ENCODE data around the gene ACSF2. TPM values are rescaled to one million over a fixed set of nuclear protein-coding genes. Genes with fewer than 3 reads are reported as not detected.
"Not testable (repeated sequence)": the region's sequence is repeated elsewhere in the genome, so short reads cannot be mapped to it uniquely, and the experiment has no call there.

The ACSF2 gene
- total RNA-seq, 2 donors from 2014 or later: 12.4 to 13.6 TPM

GRCh38 chr17:50397111-50397918 is 28.7 kb upstream of the ACSF2 start, which contains the start of gene LRRC59:
Gene LRRC59, minus strand, starts transcription at chr17:50397523. Its CDS starts 206 bp downstream, at chr17:50397317.
- Mint-ChIP-seq H3K36me3 (ENCODE audit: low read depth) (peaks cover 43% of the 10 kb centered on the region), H3K4me3 (peak within 1 kb of the TSS; percentile 90), H3K27ac (peak within 1 kb of the TSS; percentile 91), H3K27me3 (no peaks in the 10 kb centered on the region), H3K4me1 (peaks cover 22% of the 10 kb centered on the region), H3K9me3 (no peaks in the 10 kb centered on the region)
- ATAC-seq (replicated peaks): peak; percentile 97

GRCh38 chr17:50397919-50398285 is 28.1 kb upstream of the ACSF2 start:
- peak overlapping the region; percentile 90 for H3K4me3 Mint-ChIP-seq
- peaks cover 37% of the 10 kb centered on the region for H3K36me3 Mint-ChIP-seq (ENCODE audit: low read depth)
- peaks cover 22% of the 10 kb centered on the region for H3K4me1 Mint-ChIP-seq
- no peaks in the 10 kb centered on the region for H3K9me3 Mint-ChIP-seq
- no peaks in the 10 kb centered on the region for H3K27me3 Mint-ChIP-seq
- no peak for ATAC-seq (replicated peaks)
- H3K27ac Mint-ChIP-seq: peak overlapping the region; percentile 81

- H3K27ac Mint-ChIP-seq: peak overlapping the region; percentile 81
- peak overlapping the region; percentile 90 for H3K4me3 Mint-ChIP-seq
- H3K4me1 Mint-ChIP-seq: peaks cover 16% of the 10 kb centered on the region
- H3K9me3 Mint-ChIP-seq; H3K27me3 Mint-ChIP-seq; ATAC-seq (replicated peaks): not testable (repeated sequence)
- H3K36me3 Mint-ChIP-seq (ENCODE audit: low read depth): peaks cover 29% of the 10 kb centered on the region
Observed at GRCh38 chr17:50398672-50399071, 27.3 kb upstream of the ACSF2 start.

GRCh38 chr17:50399591-50399990 is 26.4 kb upstream of the ACSF2 start:
- H3K9me3 Mint-ChIP-seq; H3K27ac Mint-ChIP-seq; H3K27me3 Mint-ChIP-seq; H3K4me3 Mint-ChIP-seq; ATAC-seq (replicated peaks): not testable (repeated sequence)
- peaks cover 20% of the 10 kb centered on the region for H3K36me3 Mint-ChIP-seq (ENCODE audit: low read depth)
- peaks cover 13% of the 10 kb centered on the region for H3K4me1 Mint-ChIP-seq

GRCh38 chr17:50405351-50405750 is 20.7 kb upstream of the ACSF2 start:
- not testable (repeated sequence) for H3K4me1 Mint-ChIP-seq; H3K27ac Mint-ChIP-seq; H3K4me3 Mint-ChIP-seq; H3K27me3 Mint-ChIP-seq; ATAC-seq (replicated peaks); H3K9me3 Mint-ChIP-seq; H3K36me3 Mint-ChIP-seq (ENCODE audit: low read depth)

GRCh38 chr17:50406578-50406977 is 19.4 kb upstream of the ACSF2 start:
- Mint-ChIP-seq H3K27me3 (peaks cover 8% of the 10 kb centered on the region), H3K27ac (no peak overlapping the region)

GRCh38 chr17:50407921-50408320 is 18.1 kb upstream of the ACSF2 start:
- H3K36me3 Mint-ChIP-seq (ENCODE audit: low read depth): no peaks in the 10 kb centered on the region
- no peaks in the 10 kb centered on the region for H3K9me3 Mint-ChIP-seq
- H3K27me3 Mint-ChIP-seq: peaks cover 8% of the 10 kb centered on the region
- H3K27ac Mint-ChIP-seq: no peak overlapping the region
- no peaks in the 10 kb centered on the region for H3K4me1 Mint-ChIP-seq
- no peak for ATAC-seq (replicated peaks)
- H3K4me3 Mint-ChIP-seq: no peak overlapping the region

More at GRCh38 chr17:50406578-50406977, 19.4 kb upstream of the ACSF2 start:
- Mint-ChIP-seq H3K4me3 (no peak overlapping the region), H3K9me3 (no peaks in the 10 kb centered on the region), H3K36me3 (ENCODE audit: low read depth) (no peaks in the 10 kb centered on the region), H3K4me1 (no peaks in the 10 kb centered on the region)
- ATAC-seq (replicated peaks): no peak

GRCh38 chr17:50412188-50412732 is 13.8 kb upstream of the ACSF2 start:
- Mint-ChIP-seq H3K27me3 (no peaks in the 10 kb centered on the region), H3K4me1 (no peaks in the 10 kb centered on the region), H3K4me3 (no peak overlapping the region), H3K9me3 (no peaks in the 10 kb centered on the region), H3K36me3 (ENCODE audit: low read depth) (no peaks in the 10 kb centered on the region), H3K27ac (no peak overlapping the region)
- no peak for ATAC-seq (replicated peaks)

- no peaks in the 10 kb centered on the region for H3K27me3 Mint-ChIP-seq
- H3K4me3 Mint-ChIP-seq: no peak overlapping the region
- ATAC-seq (replicated peaks): no peak
- H3K36me3 Mint-ChIP-seq (ENCODE audit: low read depth): no peaks in the 10 kb centered on the region
- peaks cover 9% of the 10 kb centered on the region for H3K4me1 Mint-ChIP-seq
- H3K27ac Mint-ChIP-seq: no peak overlapping the region
- H3K9me3 Mint-ChIP-seq: peaks cover 6% of the 10 kb centered on the region
Observed at GRCh38 chr17:50414808-50415207, 11.2 kb upstream of the ACSF2 start.

GRCh38 chr17:50419577-50419976 is 6.4 kb upstream of the ACSF2 start:
- not testable (repeated sequence) for H3K36me3 Mint-ChIP-seq (ENCODE audit: low read depth); H3K9me3 Mint-ChIP-seq; H3K27me3 Mint-ChIP-seq; H3K27ac Mint-ChIP-seq; ATAC-seq (replicated peaks)
- Mint-ChIP-seq H3K4me3 (peak overlapping the region; percentile 82), H3K4me1 (peaks cover 14% of the 10 kb centered on the region)

- Mint-ChIP-seq H3K4me3 (peak overlapping the region; percentile 82), H3K27ac (peak overlapping the region; percentile 90), H3K36me3 (ENCODE audit: low read depth) (no peaks in the 10 kb centered on the region), H3K27me3 (no peaks in the 10 kb centered on the region), H3K4me1 (peaks cover 14% of the 10 kb centered on the region), H3K9me3 (peaks cover 6% of the 10 kb centered on the region)
- no peak for ATAC-seq (replicated peaks)
Observed at GRCh38 chr17:50420419-50421112, 5.5 kb upstream of the ACSF2 start.

GRCh38 chr17:50421308-50422051 is 4.5 kb upstream of the ACSF2 start:
- H3K4me3 Mint-ChIP-seq: peak overlapping the region; percentile 82
- no peaks in the 10 kb centered on the region for H3K36me3 Mint-ChIP-seq (ENCODE audit: low read depth)
- H3K27ac Mint-ChIP-seq: peak overlapping the region; percentile 90
- H3K27me3 Mint-ChIP-seq: no peaks in the 10 kb centered on the region
- peaks cover 14% of the 10 kb centered on the region for H3K4me1 Mint-ChIP-seq
- H3K9me3 Mint-ChIP-seq: peaks cover 6% of the 10 kb centered on the region
- ATAC-seq (replicated peaks): peak; percentile 48

GRCh38 chr17:50422738-50423137 is 3.3 kb upstream of the ACSF2 start:
- no peak for ATAC-seq (replicated peaks)
- H3K4me1 Mint-ChIP-seq: peaks cover 22% of the 10 kb centered on the region
- H3K9me3 Mint-ChIP-seq: peaks cover 6% of the 10 kb centered on the region
- H3K36me3 Mint-ChIP-seq (ENCODE audit: low read depth): no peaks in the 10 kb centered on the region
- H3K4me3 Mint-ChIP-seq: no peak overlapping the region
- no peak overlapping the region for H3K27ac Mint-ChIP-seq
- no peaks in the 10 kb centered on the region for H3K27me3 Mint-ChIP-seq

GRCh38 chr17:50423553-50424159 is 2.4 kb upstream of the ACSF2 start:
- Mint-ChIP-seq H3K9me3 (peaks cover 6% of the 10 kb centered on the region), H3K4me1 (peaks cover 22% of the 10 kb centered on the region), H3K27ac (no peak overlapping the region), H3K4me3 (no peak overlapping the region), H3K27me3 (no peaks in the 10 kb centered on the region), H3K36me3 (ENCODE audit: low read depth) (no peaks in the 10 kb centered on the region)
- no peak for ATAC-seq (replicated peaks)
